HG02938 (cell line): ENCODE measurements around the gene NTN4.
"Not testable (repeated sequence)": the region's sequence is repeated elsewhere in the genome, so short reads cannot be mapped to it uniquely, and the experiment has no call there.

Experiments used
- ATAC-seq: cut with Tn5 transposase; IDR thresholded peaks from one replicate; pipeline ENCODE4 v1.9.1; 2021; ENCODE audit warnings: mild to moderate bottlenecking, moderate library complexity; ENCODE audit not compliant: unreplicated experiment

NTN4 gene

GRCh38 chr12:95790033-95790916 lies at the start of gene NTN4:
NTN4 (minus strand) TSS chr12:95790764; CDS start chr12:95790309, 455 bp downstream.
- ATAC-seq, result no peak

- no peak for ATAC-seq
These were observed 47.6 kb upstream of the NTN4 start for GRCh38 chr12:95838125-95838524.

DNA sequence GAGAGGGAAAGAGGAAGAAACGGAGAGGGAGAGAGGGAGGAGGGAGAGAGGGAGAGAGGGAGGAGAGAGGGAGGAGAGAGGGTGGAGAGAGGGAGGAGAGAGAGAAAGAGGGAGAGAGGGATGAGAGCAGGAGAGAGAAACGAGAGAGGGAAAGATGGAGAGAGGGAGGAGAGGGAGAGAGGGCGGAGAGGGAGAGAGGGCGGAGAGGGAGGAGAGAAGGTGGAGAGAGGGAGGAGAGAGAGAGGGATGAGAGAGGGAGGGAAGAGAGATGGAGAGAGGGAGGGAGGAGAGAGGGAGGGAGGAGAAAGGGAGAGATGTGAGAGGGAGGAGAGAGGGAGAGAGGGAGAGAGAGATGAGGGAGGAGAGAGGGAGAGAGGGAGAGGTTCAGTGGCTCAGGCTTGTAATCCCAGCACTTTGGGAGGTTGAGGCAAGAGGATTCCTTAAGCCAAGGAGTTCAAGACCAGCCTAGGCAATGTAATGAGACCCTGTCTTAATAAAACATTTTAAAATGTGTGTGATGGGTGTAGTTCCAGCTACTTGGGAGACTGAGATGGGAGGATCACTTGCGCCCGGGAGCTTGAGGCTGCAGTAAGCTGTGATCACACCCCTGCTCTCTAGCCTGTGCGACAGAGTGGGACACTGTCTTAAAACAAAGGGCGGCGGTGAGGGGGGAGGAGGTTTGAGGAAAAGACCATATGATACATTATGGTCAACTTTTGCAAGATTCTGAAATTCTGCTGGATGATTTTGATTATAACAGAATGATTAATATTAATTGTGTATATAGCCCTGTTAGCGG lies 46.9 kb upstream of the NTN4 start:
- ATAC-seq, result no peak

DNA sequence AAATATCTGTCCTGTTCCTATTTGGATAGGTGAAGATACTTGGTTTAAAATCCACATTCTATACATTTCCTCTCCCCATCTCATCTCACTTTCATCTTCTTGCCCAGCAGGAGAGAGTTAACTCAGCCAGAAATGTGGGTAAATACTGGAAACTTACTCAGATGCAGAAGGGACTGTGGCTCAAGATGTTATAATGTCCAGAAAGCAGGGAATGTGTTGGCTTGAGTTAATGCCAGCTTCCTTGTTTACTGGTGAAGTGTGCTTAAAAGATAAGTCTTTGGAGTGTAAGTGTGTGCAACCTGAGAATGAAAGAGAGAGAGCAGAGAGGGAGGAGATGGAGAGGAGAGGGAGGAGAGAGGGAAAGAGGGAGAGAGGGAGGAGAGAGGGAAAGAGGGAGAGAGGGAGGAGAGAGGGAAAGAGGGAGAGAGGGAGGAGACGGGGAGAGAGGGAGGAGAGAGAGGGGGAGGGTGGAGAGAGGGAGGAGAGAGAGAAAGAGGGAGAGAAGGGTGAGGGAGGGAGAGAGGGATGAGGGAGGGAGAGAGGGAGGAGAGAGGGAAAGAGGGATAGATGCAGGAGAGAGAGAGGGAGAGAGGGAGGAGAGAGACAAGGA lies 46.2 kb upstream of the NTN4 start:
- ATAC-seq, result no peak

- no peak for ATAC-seq
These were observed 45.6 kb upstream of the NTN4 start for GRCh38 chr12:95836185-95836609.

- no peak for ATAC-seq
These were observed 44.0 kb upstream of the NTN4 start for GRCh38 chr12:95834572-95834971.

DNA sequence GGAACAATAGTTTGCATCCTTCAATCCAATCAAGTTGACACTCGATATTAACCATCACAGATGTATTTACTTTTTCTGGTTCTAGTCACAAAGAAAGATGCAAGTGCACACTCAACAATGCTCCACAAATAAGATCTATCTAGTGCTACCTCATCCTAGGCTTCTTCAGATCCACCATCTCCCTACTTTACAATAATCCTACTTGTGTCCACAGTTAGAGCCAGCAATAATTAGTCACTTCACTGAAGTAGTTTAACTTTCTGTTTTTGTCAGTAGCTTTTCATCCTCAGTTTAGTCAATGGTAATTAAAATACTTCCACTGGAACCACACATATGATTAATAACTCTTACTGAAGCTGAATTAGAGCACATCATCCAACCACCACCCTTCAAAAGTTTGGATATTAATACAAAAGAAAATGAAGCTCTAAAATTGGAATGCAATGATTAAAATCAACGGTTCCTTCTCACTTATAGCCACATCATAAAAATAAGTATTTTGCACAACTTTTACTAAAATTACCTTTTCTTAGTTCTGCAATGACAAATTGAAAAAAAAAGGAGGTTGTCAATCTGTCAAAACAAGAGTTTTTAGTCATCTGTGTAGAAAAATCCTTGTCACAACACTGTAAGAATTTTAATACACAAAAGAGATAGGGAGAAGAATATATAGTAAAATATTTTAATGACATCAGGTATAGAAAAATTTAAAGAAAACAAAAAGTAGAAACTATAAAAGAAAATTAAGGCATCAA lies 39.9 kb upstream of the NTN4 start:
- ATAC-seq, result no peak

- no peak for ATAC-seq
These were observed 38.8 kb upstream of the NTN4 start for GRCh38 chr12:95829395-95829794.

DNA sequence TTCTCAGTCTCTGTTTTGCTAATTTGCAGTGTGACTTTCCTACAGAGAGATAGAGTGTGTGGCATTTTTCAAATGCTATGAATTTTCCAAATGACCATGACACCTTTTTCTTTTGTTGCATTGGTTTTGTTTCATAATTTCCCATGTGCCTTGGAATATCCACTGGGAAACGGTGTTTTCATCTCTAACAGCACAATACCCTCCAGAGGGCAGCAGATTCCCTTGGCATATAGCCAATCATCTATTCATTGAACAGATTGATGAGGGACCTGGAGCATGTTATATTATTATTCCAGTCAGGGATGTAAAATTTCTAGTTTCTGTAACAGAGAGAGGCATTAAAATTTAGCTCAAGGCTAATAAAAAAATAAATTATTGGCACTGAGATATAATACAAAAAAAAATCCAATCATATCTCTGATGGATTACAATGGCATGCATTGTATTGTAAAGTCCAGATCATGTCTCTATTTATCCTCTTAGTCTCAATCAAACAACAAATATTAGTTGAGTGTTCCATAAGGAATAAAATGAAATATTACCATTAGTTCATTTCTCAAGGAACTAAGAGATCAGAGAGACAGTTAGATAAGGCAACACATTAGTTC lies 29.6 kb upstream of the NTN4 start:
- ATAC-seq, result no peak

- ATAC-seq, result no peak
These were observed 25.2 kb upstream of the NTN4 start for GRCh38 chr12:95815632-95816212.

GRCh38 chr12:95812155-95812554 lies 21.6 kb upstream of the NTN4 start:
- ATAC-seq, result not testable (repeated sequence)

DNA sequence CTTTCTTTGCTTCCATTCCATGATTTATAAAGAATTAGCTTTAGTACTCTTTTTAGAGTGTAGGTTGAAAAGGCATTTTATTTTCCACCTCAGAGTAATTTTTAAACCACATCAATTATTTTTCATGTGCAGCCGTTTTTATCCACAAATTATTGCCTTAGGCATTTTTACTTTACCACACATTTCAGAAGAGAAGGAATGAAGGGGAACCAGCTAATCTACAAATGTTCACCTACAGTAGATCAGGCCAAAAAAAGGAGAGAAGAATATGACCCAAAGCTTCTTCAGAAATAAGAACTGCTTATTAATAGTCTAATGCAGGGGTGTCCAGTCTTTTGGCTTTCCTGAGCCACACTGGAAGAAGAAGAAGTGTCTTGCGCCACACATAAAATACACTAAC lies 19.8 kb upstream of the NTN4 start:
- no peak for ATAC-seq

DNA sequence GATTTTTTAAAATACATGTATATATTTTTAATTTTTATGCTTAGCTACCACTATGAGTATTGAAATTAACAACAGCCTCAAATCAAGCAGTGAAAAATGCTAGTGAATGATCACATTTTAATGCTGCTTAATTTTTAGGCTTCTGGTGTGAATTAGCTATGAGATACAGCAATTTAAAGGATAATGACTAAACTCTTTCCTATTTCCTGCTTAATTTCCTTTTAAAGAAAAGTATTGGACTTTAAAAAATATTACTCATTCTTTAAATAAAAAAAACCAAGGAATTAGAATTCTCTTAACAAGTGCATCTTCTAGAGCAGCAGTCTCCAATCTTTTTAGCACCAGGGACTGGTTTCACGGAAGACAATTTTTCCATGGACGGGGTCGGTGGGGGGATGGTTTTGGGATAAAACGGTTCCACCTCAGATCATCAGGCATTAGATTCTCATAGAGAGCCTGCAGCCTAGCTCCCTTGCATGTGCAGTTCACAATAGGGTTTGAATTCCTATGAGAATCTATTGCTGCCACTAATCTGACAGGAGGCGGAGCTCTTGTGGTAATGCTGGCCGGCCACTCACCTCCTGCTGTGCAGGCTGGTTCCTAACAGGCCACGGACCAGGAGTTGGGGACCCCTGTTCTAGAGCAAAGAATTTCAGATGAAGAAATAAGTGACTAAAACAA lies 18.6 kb upstream of the NTN4 start:
- no peak for ATAC-seq

DNA sequence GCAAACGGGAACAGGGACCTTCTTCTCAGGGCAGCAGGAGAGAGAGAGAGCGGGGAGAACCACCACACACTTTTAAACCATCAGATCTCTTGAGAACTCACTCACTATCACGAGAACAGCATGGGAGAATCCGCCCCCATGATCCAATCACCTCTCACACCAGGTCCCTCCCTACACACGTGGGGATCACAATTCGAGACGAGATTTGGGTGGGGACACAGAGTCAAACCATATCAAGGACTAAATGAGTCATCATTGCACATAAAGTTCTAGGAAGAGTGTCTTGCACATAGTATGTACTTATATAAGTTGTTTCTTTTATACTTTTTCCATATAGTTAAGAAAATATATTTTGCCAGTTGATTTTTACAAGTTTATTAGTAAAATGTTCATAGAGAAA lies 17.6 kb upstream of the NTN4 start:
- no peak for ATAC-seq

DNA sequence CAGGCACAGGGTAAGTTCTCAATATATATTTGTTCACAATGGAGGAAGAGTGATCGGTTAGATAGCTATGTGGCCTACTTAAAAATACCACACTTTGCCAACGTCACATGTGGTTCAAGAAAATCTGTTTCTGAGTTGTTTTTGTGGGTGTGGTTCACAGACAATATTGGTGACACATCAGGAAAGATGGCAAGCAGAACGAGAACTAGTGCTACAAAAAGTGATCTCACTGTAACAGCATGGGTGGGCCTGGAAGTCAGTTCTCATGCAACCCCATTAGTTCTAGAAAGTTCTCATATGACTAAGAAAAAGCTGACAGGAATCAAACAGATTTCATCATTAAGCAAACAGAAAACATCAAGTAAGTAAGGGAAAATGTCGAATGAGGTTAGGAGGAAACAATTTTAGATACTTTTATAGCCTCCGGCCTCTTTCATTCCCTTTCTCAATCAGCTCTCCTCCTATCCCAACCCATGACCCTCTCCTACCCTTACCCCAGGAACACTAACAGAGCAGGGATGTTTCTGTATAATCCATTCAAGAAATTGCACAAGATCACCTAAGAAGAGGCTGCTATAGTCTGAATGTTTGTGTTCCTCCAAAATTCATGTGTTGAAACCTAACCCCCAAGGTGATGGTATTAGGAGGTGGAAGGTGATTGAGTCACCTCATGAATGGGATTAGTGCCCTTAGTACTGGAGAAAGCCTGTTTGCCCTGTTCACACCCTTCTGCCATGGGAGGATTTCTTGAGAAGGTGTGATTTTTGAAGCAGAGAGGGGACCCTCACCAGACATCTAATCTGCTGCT lies 15.5 kb upstream of the NTN4 start:
- no peak for ATAC-seq

DNA sequence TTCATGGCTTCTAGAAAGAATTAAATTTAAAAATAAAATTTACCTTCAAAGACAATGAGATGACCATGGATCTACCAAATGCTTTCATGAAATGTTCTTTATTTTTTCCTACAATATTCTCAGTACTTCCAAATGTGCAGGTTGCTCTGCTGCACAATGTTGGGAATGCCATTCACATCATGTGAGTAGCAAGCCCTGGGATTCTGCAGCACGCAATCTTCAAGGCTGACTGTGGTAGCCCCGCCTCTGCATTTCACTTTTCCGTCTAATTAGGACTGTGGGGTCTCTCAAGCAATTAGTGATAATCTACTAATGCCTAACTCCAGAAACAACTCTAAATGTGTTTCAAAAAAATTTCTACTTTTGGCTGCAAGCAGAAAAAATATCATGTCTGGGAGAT lies 13.7 kb upstream of the NTN4 start:
- ATAC-seq, result no peak

DNA sequence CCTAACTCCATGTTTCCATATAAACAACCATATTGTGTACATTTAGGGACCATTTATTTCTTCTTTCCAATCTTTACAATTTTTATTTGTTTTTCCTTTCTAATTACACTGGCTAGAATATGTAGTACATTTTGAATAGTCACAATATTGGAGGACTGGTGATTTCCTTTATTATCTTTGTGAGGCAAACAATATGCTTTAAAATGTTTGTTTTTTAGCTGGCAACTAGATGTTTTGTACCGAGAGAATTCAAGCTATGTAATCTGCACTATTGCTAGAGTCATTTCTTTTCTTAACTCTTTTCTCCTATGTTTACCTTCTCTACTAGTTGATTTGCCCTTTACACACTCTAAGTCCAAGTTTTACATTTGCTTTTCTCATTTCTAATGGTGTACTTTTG lies 13.3 kb upstream of the NTN4 start:
- ATAC-seq, result no peak

DNA sequence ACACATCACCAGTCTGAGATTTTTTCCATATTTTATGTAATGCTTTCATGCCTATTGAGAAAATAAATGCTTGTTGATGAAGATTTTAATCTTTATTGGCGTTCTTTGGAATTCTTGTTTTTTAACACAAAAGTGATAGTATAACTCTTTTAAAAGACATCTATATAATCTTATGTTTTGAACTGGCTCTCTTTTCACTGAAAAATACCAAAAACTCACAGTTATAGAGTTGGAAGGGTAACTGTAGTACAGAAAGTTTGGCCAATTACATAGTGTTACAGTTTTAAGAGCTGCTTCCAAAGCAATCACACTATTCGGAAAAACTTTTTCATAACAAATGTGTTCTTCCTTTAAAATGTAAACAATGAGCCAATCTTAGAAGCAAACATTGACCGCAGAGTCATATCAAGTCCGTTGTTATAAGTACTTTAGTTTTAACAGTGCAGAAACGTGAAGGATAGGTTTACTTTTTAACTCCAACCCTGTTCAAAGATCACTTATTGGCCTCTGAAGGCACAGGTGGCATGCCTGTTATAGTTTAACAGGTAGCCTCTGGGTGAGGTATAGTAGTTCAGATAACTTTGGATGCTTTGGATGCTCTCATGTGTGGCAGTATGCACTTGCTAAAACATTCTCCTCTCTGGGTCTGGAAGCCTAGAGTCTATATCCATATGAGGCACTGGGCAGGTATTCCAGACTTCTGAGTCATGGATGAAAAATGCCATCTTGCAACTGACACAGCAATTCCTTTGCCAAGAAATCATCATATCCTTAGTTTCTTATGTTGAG lies 12.1 kb upstream of the NTN4 start:
- no peak for ATAC-seq
